Neural cell (in vitro differentiated cells): ENCODE measurements around the gene SMIM11. TPM values are rescaled to one million over a fixed set of nuclear protein-coding genes. Genes with fewer than 3 reads are reported as not detected.

Source experiments
- H2AFZ ChIP-seq: fragments of 200-600, 300-800 bp; sonication (generic), shearing (Covaris generic); 2 replicates; pipeline ENCODE4 v1.6.0; 2014; ENCODE audit warnings: low read depth, mild to moderate bottlenecking, antibody characterized with exemption, low read length, moderate library complexity
- H3F3A ChIP-seq: fragments of 200-600 bp; shearing (Covaris generic); 2 replicates; pipeline ENCODE4 v1.6.1; 2016; ENCODE audit warnings: mild to moderate bottlenecking, moderate library complexity, mixed read lengths, antibody characterized with exemption, low read length; ENCODE audit not compliant: insufficient read depth, poor library complexity, severe bottlenecking
- H3K27ac ChIP-seq: fragments of 200-600, 300-800 bp; sonication (generic), shearing (Covaris generic); 2 replicates; pipeline ENCODE4 v1.5.1; 2014; ENCODE audit warnings: mild to moderate bottlenecking, low read length, moderate library complexity
- H3K27me3 ChIP-seq: fragments of 300-800, 200-600 bp; sonication (generic), shearing (Covaris generic); 2 replicates; pipeline ENCODE4 v1.6.0; 2014; ENCODE audit warnings: mild to moderate bottlenecking, low read depth, low read length, moderate library complexity; ENCODE audit not compliant: insufficient read depth
- H3K36me3 ChIP-seq: fragments of 300-800, 200-600 bp; sonication (generic), shearing (Covaris generic); 2 replicates; pipeline ENCODE4 v1.5.1; 2014; ENCODE audit warnings: mild to moderate bottlenecking, antibody characterized with exemption, low read length, moderate library complexity; ENCODE audit not compliant: insufficient read depth
- H3K4me2 ChIP-seq: fragments of 300-800, 200-600 bp; sonication (generic), shearing (Covaris generic); 2 replicates; pipeline ENCODE4 v1.6.0; 2014; ENCODE audit warnings: mild to moderate bottlenecking, low read length
- H3K4me3 ChIP-seq: fragments of 300-800, 200-600 bp; sonication (generic), shearing (Covaris generic); 2 replicates; pipeline ENCODE4 v1.5.1; 2014; ENCODE audit warnings: mild to moderate bottlenecking, low read length, moderate library complexity
- H3K79me2 ChIP-seq: fragments of 200-600 bp; shearing (Covaris generic); replicated peaks from 2 replicates; pipeline ENCODE4 v1.6.0; 2014; ENCODE audit warnings: mild to moderate bottlenecking, low read length, moderate library complexity; ENCODE audit not compliant: insufficient read depth
- H3K9ac ChIP-seq: fragments of 300-800, 200-600 bp; sonication (generic), shearing (Covaris generic); 2 replicates; pipeline ENCODE4 v1.6.1; 2016; ENCODE audit warnings: mild to moderate bottlenecking, low read length, mixed read lengths
- H3K9me2 ChIP-seq: fragments of 200-600 bp; shearing (Covaris generic); 2 replicates; pipeline ENCODE4 v1.6.1; 2016; ENCODE audit warnings: mild to moderate bottlenecking, low read length, mixed read lengths; ENCODE audit not compliant: insufficient read depth
- H3K9me3 ChIP-seq: fragments of 200-600, 300-800 bp; sonication (generic), shearing (Covaris generic); 2 replicates; pipeline ENCODE4 v1.6.1; 2016; ENCODE audit warnings: mild to moderate bottlenecking, mixed run types, low read length, moderate library complexity, mixed read lengths
- H4K20me1 ChIP-seq: fragments of 200-600 bp; shearing (Covaris generic); 2 replicates; pipeline ENCODE4 v1.6.1; 2016; ENCODE audit warnings: mild to moderate bottlenecking, mixed run types; ENCODE audit not compliant: insufficient read depth
- CTCF ChIP-seq: fragments of 450-650 bp; IDR thresholded peaks from 2 replicates; pipeline ENCODE4 v1.5.1; 2014; ENCODE audit warnings: antibody characterized with exemption, mild to moderate bottlenecking, moderate library complexity; ENCODE audit not compliant: poor library complexity, severe bottlenecking
- EP300 ChIP-seq: fragments of 450-650 bp; conservative IDR thresholded peaks from 2 replicates; pipeline ENCODE4 v1.6.1; 2014; ENCODE audit warnings: antibody characterized with exemption, mild to moderate bottlenecking, moderate library complexity; ENCODE audit not compliant: poor library complexity, severe bottlenecking
- EZH2 ChIP-seq: fragments of 200-600, 300-800 bp; shearing (Covaris generic), sonication (generic); IDR thresholded peaks from 2 replicates; pipeline ENCODE4 v1.6.1; 2014; ENCODE audit warnings: antibody characterized with exemption, low read length, borderline replicate concordance, mild to moderate bottlenecking; ENCODE audit not compliant: insufficient read depth, poor library complexity, severe bottlenecking
- MXI1 ChIP-seq: fragments of 450-650 bp; conservative IDR thresholded peaks from 2 replicates; pipeline ENCODE4 v1.6.1; 2014; ENCODE audit warnings: antibody characterized with exemption, mild to moderate bottlenecking; ENCODE audit not compliant: poor library complexity, severe bottlenecking
- POLR2AphosphoS5 ChIP-seq: IDR thresholded peaks from 2 replicates; pipeline ENCODE4 v1.6.1; 2012
- RAD21 ChIP-seq: fragments of 450-650 bp; conservative IDR thresholded peaks from 2 replicates; pipeline ENCODE4 v1.6.1; 2014; ENCODE audit warnings: antibody characterized with exemption, mild to moderate bottlenecking, moderate library complexity
- REST ChIP-seq: IDR thresholded peaks from 2 replicates; pipeline ENCODE4 v1.6.1; 2012; ENCODE audit warnings: borderline replicate concordance
- SMC3 ChIP-seq: fragments of 450-650 bp; conservative IDR thresholded peaks from 2 replicates; pipeline ENCODE4 v1.6.1; 2014; ENCODE audit warnings: antibody characterized with exemption, mild to moderate bottlenecking, moderate library complexity; ENCODE audit not compliant: poor library complexity
- TAF1 ChIP-seq: IDR thresholded peaks from 2 replicates; pipeline ENCODE4 v1.6.1; 2012; ENCODE audit warnings: low read depth
- polyA plus RNA-seq: library from polyadenylated mRNA; depleted of rRNA; stranded (reverse); fragments of >200 nt; gene quantifications from 2 replicates; pipeline ENCODE4 v1.2.3, GENCODE V29; 2014

SMIM11 gene
- polyA plus RNA-seq, 1 donor from 2014 or later, result 100 TPM

DNA sequence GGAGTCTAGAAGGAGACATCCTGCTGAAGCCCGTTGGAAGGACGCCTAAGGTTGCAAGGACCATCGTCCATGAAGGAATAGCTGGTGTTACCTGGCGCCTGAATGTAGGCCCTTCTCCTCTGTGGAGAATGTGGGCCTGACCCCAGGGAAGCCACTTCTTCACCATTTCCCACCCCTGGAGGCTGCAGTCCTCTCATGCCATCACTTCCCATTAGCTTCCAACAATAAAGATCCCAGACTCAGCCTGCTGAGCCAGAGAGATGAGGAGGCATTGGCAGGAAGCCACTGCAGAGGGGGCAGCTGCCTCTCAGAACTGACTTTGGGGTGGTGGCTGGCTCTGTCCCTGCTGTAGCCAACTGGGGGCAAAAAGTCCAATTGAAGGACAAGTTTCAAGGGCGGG lies 32.8 kb upstream of the SMIM11 start:
- TF ChIP-seq POLR2AphosphoS5 (no peak), EP300 (no peak), EZH2 (no peak), REST (no peak), TAF1 (no peak), RAD21 (no peak), MXI1 (no peak), SMC3 (no peak), CTCF (no peak)
- Histone ChIP-seq H3K9ac (no peak overlapping the region), H3K4me2 (no peak overlapping the region), H3K79me2 (no peaks in the 10 kb centered on the region), H3K36me3 (no peaks in the 10 kb centered on the region), H3K4me3 (no peak overlapping the region), H4K20me1 (no peaks in the 10 kb centered on the region), H3K27ac (no peak overlapping the region), H3K27me3 (no peaks in the 10 kb centered on the region), H3K9me3 (no peaks in the 10 kb centered on the region), H3K9me2 (no peaks in the 10 kb centered on the region), H2AFZ (no peak overlapping the region), H3F3A (no peaks in the 10 kb centered on the region)

DNA sequence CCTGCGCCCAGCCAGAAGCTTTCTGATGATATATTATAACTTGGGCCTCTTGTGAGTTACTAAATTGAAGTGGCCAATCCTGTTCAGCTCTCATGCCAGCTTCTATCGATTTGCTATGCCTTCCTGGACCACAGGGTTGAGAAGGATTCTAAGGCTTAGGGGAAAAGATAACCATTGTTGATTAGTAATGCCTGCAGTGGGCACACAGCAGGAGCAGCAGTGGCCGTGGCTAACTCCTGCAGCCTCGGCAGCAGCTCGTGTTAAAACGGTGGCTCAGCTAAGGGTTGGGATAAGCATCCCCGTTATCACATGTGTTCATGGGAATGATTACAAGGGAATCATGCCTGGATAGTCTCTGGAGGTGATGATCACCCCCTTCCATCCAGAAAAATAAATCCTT lies 32.0 kb upstream of the SMIM11 start:
- no peak overlapping the region for H2AFZ ChIP-seq
- no peaks in the 10 kb centered on the region for H3K9me2 ChIP-seq
- H3K4me3 ChIP-seq, result no peak overlapping the region
- no peaks in the 10 kb centered on the region for H4K20me1 ChIP-seq
- no peak overlapping the region for H3K4me2 ChIP-seq
- TF ChIP-seq MXI1 (no peak), REST (no peak), SMC3 (no peak), POLR2AphosphoS5 (no peak), EZH2 (no peak), EP300 (no peak), CTCF (no peak), RAD21 (no peak), TAF1 (no peak)
- H3K79me2 ChIP-seq, result no peaks in the 10 kb centered on the region
- H3K27ac ChIP-seq, result no peak overlapping the region
- H3K27me3 ChIP-seq, result no peaks in the 10 kb centered on the region
- H3F3A ChIP-seq, result no peaks in the 10 kb centered on the region
- H3K9me3 ChIP-seq, result no peaks in the 10 kb centered on the region
- no peak overlapping the region for H3K9ac ChIP-seq
- H3K36me3 ChIP-seq, result no peaks in the 10 kb centered on the region
